CMK (cell line): ENCODE results near the gene FGFR1OP2.
A peak's percentile ranks its signal among the peaks of the same experiment; 100 is the strongest.
"Not testable (repeated sequence)": the region's sequence is repeated elsewhere in the genome, so short reads cannot be mapped to it uniquely, and the experiment has no call there.

Experiments used
- DNase-seq: peaks from one replicate; pipeline ENCODE4 v3.0.0-alpha.2; 2010; ENCODE audit warnings: low read depth

The FGFR1OP2 gene

DNA sequence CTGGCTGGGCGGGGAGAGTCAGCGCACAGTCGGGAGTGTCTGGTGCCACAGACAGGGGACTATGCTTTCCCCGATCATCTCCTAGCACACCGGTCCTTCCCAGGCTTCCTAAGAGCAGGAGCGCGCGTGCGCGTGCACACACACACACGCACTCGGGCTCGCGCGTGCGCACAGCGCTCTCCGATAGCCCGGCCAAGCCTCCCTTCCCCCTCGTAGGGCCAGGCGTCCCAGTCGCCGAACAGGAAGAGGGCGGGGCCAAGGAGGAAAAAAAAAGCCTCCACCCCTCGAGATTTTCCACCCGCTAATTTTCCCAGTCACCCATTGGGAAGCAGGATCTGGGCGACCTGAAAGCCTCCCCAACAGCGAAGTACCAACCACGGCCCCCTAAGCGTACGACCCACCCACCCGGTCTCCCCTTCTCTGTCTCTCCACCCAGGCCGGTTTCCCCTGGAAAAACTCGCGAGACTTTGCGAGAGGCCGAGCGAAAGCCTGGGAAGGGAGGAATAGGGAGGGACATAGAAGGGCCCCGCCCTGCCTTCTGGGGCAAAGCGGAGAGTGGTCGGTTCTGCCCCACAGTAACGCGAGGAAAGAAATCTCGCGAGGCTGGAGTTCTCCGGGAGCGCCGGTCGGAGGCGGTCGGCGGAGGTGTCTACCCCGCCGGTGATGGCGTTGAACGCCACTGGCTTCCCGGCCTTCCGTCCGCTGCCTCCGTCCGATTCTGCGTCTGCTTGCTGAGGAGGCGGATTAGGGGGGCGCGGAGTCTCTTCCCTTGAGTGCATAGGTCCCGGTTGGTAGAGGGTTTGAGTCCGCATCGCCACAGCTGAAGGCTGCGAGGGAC, at the start of gene FGFR1OP2, which contains the start of gene INTS13:
TSS of gene FGFR1OP2 (plus strand) at position 608 of the 838 bp plus-strand sequence. CDS start 15,689 bp downstream, outside the sequence.
TSS of gene INTS13 (minus strand) at position 119 of the 838 bp plus-strand sequence. CDS start 1,178 bp downstream, outside the sequence.
- DNase-seq = peak; percentile 98

GRCh38 chr12:26890784-26891183, 47.5 kb upstream of the FGFR1OP2 start:
- DNase-seq = no peak

- no peak for DNase-seq
Observed at GRCh38 chr12:26891704-26892103, 46.6 kb upstream of the FGFR1OP2 start.

DNA sequence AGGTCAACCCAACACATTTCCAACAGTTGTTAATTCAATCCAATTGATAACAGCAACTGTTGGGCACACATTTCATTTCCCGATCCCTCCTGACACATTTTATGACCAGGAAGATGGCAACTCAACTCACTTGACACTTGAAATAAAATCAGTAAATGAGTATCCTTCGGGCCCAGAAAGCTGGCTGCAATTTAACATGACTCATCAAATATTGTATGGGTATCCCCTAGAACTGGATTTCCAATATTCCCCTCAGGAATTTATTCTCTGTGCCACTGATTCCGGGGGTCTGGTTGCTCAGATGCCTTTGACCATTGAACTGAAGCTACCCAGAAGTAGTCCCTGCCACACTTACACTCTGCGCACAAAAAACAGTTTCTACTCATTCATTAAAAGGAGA, 42.6 kb upstream of the FGFR1OP2 start:
- DNase-seq = no peak

DNA sequence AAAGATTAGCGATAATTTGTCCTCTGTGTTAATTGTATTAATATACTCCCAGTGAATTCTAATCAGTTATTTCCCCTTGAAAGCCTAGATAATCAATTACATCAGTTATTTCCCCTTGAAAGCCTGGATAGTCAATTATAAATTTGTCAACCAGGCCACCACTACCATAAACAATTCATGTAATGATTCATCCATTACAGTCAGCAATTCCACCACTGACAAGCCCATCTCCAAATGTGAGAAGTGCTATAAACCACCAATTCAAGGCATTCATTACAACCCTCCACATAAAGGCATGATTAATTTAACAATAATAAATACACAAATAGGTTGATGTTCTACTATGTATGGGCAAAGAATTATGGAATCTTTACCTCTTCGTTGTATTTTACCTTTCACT, 41.4 kb upstream of the FGFR1OP2 start:
- DNase-seq = no peak

GRCh38 chr12:26903396-26903795, 34.9 kb upstream of the FGFR1OP2 start:
- not testable (repeated sequence) for DNase-seq

- DNase-seq = no peak
Observed at GRCh38 chr12:26906024-26906423, 32.2 kb upstream of the FGFR1OP2 start.

DNA sequence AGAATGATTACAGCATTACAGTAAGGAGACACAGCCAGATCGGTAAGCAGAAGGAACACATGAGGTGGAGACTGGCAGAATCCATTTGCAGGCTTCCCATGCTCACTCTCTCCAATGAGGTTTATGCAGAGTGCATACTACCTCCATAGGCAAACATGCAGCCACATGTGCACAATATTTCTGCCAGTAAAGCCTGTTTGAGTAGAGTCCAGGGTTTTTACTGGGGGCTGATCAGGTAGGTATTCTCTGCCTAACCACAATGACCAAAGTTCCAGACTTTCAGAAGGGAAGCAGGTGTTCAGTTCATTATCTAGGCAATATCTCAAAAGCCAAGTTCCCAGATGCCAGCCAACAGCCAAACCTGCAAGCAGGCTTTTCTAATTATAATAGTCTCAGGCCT, 31.6 kb upstream of the FGFR1OP2 start:
- no peak for DNase-seq

DNA sequence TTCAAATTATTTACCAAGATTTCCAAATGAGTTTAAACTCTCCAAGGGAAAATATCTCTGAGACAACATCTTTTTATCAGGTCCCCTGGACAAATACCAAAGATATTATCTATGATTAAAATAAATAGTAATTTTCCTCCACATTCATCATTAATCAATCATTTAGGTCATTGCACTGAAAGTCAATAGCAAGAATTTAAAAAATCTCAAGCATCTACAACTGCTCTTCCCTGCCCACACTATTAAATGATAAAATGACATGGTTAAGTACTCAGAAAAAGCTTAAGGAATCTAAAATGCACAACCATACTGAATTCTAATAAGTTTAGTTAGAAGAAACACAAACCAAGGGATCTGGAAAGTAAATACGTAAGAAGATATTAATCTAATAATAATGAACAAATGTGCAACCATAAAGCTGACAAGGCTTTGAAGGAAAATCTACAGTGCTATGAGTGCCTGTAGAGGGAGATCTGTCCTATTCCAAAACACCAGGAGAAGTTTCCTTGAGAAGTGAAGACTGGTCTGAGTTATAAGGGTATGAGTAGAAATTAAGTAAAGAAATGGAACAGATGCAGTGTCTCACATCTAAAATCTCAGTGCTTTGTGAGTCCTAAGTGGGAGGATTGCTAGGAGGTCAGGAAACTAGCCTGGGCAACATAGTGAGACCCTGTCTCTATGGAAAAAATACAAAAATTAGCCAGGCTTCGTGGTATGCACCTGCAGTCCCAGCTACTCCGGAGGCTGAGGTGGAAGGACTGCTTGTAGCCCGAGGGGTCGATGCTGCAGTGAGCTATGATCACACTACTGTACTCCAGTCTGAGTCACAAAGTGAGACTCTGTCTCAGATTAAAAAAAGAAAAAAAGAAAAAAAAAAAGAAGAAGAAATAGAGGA, 19.7 kb upstream of the FGFR1OP2 start:
- no peak for DNase-seq

GRCh38 chr12:26919216-26919555, 19.1 kb upstream of the FGFR1OP2 start:
- DNase-seq = no peak

- DNase-seq = no peak
Observed at GRCh38 chr12:26921886-26922285, 16.4 kb upstream of the FGFR1OP2 start.

DNA sequence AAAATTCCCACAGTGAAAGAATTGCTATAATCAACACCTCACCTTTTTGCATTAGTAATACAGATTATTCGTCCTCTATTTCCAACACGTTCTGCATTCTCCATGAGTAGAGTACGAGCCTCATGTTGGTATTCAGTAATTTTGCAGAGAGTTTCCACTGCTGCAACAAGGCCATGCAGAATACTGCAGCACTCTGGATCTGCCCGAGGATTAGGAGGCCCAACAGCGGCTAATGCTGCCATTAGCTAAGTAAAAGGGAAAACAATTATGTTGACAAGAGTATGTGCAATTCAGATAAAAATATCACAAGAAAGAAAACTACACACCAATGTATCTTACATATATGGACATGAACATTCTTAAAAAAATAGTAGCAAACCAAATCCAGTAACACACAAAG, 9.6 kb upstream of the FGFR1OP2 start:
- DNase-seq = no peak

GRCh38 chr12:26929590-26929989, 8.7 kb upstream of the FGFR1OP2 start:
- no peak for DNase-seq

- no peak for DNase-seq
Observed at GRCh38 chr12:26935636-26936378, 2.5 kb upstream of the FGFR1OP2 start.

DNA sequence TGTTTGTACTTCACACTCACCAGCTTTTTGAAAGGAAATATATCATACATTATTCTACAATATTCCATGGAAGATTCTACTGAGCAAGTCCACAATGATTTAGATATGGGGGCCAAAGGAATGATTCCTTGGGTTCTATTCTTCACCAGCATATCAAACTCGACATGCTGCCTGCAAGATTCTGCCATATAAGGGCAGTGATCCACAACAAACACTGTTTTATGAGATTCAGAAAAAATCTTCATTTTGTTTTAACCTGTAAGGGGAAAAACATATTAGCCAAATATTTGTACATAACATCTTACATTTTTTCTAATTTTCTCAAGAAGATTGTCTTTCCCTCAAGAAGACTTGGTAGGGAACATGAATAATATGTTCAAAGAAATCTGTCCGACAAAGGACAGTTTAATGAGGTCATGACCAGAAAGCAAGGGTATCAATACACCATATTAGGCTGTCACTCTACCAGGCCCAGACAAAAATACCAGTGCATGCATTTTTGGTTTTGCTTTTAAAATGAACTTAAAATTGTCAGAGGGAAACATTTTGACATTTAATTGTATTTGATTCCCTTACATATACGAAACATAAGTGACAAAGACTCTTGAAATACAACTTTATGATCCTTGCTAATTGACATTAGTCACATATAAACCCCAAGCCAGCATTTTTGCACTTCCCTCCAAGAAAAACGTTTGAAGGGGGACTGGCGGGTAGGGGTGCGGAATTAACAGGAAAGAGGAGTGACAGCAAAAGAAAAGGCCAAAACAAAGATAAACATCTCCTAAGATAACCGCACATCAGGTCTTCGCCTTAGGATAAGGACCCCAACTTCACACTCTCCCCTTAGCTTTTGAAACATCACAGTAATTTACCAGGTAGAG, 1.5 kb upstream of the FGFR1OP2 start:
- no peak for DNase-seq

- DNase-seq = no peak
Observed at GRCh38 chr12:26937443-26937862, 817 bp upstream of the FGFR1OP2 start.

- no peak for DNase-seq
Observed at GRCh38 chr12:26938701-26939062, 412 bp downstream of the FGFR1OP2 start.

DNA sequence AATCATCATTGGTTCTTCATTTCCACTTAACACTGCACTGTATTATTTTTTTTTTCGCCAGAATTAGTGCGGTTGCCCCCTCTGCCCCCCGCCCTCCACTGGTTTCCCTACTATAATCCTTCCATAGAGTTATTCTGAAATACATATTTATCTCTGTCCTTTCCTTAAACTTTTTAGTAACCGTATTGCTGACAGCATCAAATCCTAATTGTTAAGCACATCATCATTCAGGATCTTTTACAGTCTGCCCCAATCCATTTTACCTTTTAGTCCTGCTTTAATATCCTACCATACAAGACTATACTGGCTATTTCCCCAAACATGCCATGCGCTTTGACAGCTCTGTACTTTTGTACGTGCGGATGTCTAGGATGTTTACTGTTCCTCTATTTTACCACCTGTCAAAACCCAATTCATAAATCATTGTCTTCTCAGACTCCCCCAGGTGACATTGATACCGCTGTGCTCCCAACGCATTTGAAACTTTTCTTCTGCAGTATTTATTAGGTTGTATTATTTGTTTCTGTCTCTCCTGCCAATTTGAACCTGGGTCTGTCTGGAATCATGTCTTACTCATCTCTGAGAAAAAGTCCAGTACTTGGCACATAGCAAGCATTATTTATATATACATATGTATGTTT, 1.0 kb downstream of the FGFR1OP2 start:
- no peak for DNase-seq

GRCh38 chr12:26939953-26940352, 1.7 kb downstream of the FGFR1OP2 start:
- no peak for DNase-seq

GRCh38 chr12:26940516-26941214, 2.4 kb downstream of the FGFR1OP2 start:
- DNase-seq = no peak
